RWPE2 (cell line): ENCODE results near the gene HK3.

Source experiments
- ATAC-seq: fragments of 200-7000 bp; cut with Tn5 transposase; 3 replicates; pipeline ENCODE4 v1.9.1; 2021; ENCODE audit warnings: low read depth
- DNase-seq: peaks from one replicate; pipeline ENCODE4 v3.0.0-alpha.2; 2020; ENCODE audit warnings: low spot score
- H3K27ac ChIP-seq: fragments of 450-650 bp; 2 replicates; pipeline ENCODE4 v1.5.1; 2017; ENCODE audit warnings: mild to moderate bottlenecking; ENCODE audit not compliant: poor library complexity, severe bottlenecking
- H3K27me3 ChIP-seq: fragments of 250-450 bp; sonication (Bioruptor Pico); 2 replicates; pipeline ENCODE4 v1.5.1; 2021; ENCODE audit warnings: mild to moderate bottlenecking, moderate library complexity; ENCODE audit not compliant: insufficient read depth, poor library complexity, severe bottlenecking
- H3K36me3 ChIP-seq: fragments of 250-450 bp; sonication (Bioruptor Pico); 2 replicates; pipeline ENCODE4 v1.5.1; 2020; ENCODE audit warnings: low read depth, mild to moderate bottlenecking, moderate library complexity
- H3K4me1 ChIP-seq: fragments of 250-450 bp; sonication (Bioruptor Pico); 2 replicates; pipeline ENCODE4 v1.5.1; 2021; ENCODE audit warnings: mild to moderate bottlenecking, moderate library complexity; ENCODE audit not compliant: insufficient read depth, poor library complexity, severe bottlenecking
- H3K4me3 ChIP-seq: fragments of 250-450 bp; sonication (Bioruptor Pico); 2 replicates; pipeline ENCODE4 v1.5.1; 2021; ENCODE audit warnings: mild to moderate bottlenecking, moderate library complexity; ENCODE audit not compliant: severe bottlenecking
- H3K9me3 ChIP-seq: fragments of 250-450 bp; sonication (Bioruptor Pico); 2 replicates; pipeline ENCODE4 v1.5.1; 2021; ENCODE audit warnings: mild to moderate bottlenecking, moderate library complexity; ENCODE audit not compliant: severe bottlenecking
- TF ChIP-seq, protein P1 (sequence below): fragments of 450-650 bp; IDR thresholded peaks from one replicate; pipeline ENCODE4 v1.5.1; 2017; ENCODE audit warnings: mild to moderate bottlenecking, moderate library complexity; ENCODE audit not compliant: poor library complexity, severe bottlenecking

HK3 gene

DNA sequence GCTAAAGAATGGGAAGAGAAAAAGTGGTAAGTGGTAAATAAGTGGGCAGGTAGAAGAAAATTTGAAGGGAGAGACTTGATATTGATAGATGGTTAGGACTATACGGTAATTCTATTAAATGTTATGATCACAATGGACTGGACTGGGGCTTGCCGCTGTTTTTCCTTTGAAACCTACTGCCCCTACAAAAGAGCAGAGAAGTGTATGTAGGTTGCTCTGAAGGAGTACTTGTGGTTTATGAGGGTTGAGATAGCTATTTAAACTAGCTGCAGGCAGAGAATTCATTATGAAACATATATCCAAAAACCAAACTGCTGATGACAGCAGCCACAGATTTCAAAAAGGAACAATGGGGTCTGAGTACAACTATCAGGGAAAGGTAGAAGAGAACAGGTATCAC, 16.8 kb upstream of the HK3 start:
- Histone ChIP-seq H3K27ac (no peak overlapping the region), H3K4me3 (no peak overlapping the region), H3K27me3 (no peaks in the 10 kb centered on the region), H3K36me3 (peaks cover 53% of the 10 kb centered on the region), H3K9me3 (no peaks in the 10 kb centered on the region), H3K4me1 (no peaks in the 10 kb centered on the region)
- TF ChIP-seq, protein P1, sequence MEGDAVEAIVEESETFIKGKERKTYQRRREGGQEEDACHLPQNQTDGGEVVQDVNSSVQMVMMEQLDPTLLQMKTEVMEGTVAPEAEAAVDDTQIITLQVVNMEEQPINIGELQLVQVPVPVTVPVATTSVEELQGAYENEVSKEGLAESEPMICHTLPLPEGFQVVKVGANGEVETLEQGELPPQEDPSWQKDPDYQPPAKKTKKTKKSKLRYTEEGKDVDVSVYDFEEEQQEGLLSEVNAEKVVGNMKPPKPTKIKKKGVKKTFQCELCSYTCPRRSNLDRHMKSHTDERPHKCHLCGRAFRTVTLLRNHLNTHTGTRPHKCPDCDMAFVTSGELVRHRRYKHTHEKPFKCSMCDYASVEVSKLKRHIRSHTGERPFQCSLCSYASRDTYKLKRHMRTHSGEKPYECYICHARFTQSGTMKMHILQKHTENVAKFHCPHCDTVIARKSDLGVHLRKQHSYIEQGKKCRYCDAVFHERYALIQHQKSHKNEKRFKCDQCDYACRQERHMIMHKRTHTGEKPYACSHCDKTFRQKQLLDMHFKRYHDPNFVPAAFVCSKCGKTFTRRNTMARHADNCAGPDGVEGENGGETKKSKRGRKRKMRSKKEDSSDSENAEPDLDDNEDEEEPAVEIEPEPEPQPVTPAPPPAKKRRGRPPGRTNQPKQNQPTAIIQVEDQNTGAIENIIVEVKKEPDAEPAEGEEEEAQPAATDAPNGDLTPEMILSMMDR: no peak
- no peak for DNase-seq
- ATAC-seq: no peak

DNA sequence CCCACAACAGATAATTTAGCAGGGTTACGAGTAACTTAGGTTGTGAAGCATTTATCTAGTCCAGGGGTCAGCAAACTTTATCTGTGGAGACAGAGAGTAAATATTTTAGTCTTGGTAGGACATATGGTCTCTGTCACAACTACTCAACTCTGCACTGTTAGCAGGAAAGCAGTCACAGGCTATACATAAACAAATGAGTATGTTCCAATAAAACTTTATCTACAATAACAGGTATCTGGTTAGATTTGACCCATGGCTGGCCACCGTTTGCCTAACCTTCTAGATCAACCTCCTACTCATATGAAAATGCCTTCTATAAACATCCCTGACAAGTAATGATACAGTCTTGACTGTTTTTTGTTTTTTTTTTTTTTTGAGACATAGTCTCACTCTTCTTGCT, 13.0 kb upstream of the HK3 start:
- ATAC-seq (no peak), DNase-seq (no peak)
- Histone ChIP-seq H3K4me3 (no peak overlapping the region), H3K9me3 (no peaks in the 10 kb centered on the region), H3K4me1 (no peaks in the 10 kb centered on the region), H3K27ac (no peak overlapping the region), H3K36me3 (peaks cover 60% of the 10 kb centered on the region), H3K27me3 (no peaks in the 10 kb centered on the region)
- TF ChIP-seq, protein P1: no peak

DNA sequence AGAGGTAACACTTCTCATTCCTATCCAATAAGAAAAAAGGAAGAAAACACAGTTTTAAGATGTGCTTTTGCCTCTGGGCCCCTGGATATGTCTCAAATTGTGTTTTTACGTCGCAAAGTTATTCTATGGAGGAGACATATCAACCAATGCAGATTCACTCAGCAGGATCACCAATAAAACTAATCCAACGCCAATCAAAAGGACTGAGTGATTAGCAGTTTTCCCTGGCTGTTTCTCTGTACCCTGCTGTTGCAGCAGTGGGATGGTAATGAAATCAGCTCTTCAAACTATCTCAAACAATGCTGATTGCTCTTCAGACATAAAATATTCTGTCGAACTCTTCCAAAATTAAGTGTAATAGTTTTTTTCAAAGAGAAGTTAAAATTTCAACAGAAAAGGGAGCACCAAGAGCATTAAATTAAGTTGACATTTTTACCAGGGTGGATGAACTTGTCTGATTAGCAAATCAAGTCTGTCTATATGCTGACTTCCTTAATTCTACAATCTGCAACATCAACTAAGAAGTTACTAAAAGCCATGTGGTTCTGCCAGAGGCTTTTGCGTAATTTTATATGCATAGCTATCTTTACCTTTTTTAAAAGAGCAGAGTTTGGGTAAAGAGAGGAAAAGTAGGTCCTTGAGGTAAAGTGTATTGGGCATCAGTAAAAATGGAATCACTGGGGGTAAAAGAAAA, 9.7 kb upstream of the HK3 start:
- DNase-seq (no peak), ATAC-seq (no peak)
- TF ChIP-seq, protein P1: no peak
- H3K9me3 ChIP-seq: no peaks in the 10 kb centered on the region
- no peaks in the 10 kb centered on the region for H3K4me1 ChIP-seq
- no peak overlapping the region for H3K27ac ChIP-seq
- no peaks in the 10 kb centered on the region for H3K27me3 ChIP-seq
- peaks cover 80% of the 10 kb centered on the region for H3K36me3 ChIP-seq
- no peak overlapping the region for H3K4me3 ChIP-seq

DNA sequence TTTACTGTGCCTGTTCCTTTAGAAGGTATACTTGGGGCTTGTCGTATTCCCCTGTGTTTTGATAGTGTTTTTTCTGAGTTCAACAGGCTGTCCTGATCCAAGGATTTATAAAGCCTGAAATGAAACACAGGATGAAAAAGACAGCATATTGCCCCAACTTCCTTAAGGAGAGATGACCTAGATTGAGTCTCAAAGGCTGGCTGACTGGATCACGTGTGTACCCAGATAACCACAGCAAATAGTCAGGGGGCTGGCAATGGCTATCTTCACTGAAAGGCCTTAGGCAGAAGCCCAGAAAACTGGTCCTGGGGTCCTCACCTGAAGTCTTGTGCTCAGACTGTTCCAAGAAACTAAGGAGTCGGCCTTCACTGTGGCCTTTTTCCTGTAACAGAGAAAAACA, 7.7 kb upstream of the HK3 start:
- peaks cover 86% of the 10 kb centered on the region for H3K36me3 ChIP-seq

GRCh38 chr5:176906126-176906525, 7.0 kb upstream of the HK3 start:
- DNase-seq (no peak), ATAC-seq (no peak)
- Histone ChIP-seq H3K27ac (no peak overlapping the region), H3K9me3 (no peaks in the 10 kb centered on the region), H3K27me3 (no peaks in the 10 kb centered on the region), H3K4me1 (no peaks in the 10 kb centered on the region), H3K4me3 (no peak overlapping the region), H3K36me3 (peaks cover 80% of the 10 kb centered on the region)
- TF ChIP-seq, protein P1: no peak

More for the DNA sequence above, 7.7 kb upstream of the HK3 start:
- Histone ChIP-seq H3K4me3 (no peak overlapping the region), H3K27ac (no peak overlapping the region), H3K27me3 (no peaks in the 10 kb centered on the region), H3K4me1 (no peaks in the 10 kb centered on the region), H3K9me3 (no peaks in the 10 kb centered on the region)
- TF ChIP-seq, protein P1: no peak
- no peak for ATAC-seq
- no peak for DNase-seq
